Activated CD8-positive, alpha-beta T cell treated with anti-CD3 and anti-CD28 coated beads, Interleukin-2, amount 10 ng/mL, durations not matched to agents 7 days and 5 days (primary cell): Measurements from ENCODE around the gene SCP2. TPM values are rescaled to one million over a fixed set of nuclear protein-coding genes. Genes with fewer than 3 reads are reported as not detected.
A peak's percentile ranks its signal among the peaks of the same experiment; 100 is the strongest.

ENCODE experiments used
- ATAC-seq: fragments of 150-1000 bp; cut with Tn5 transposase; one replicate; pipeline ENCODE4 v1.10.0; 2021; ENCODE audit warnings: moderate library complexity
- CTCF ChIA-PET: fragments of 350-600 bp; sonication (Branson Sonifier 250); formaldehyde crosslinking; loops from one replicate; lab custom pipeline; 2021; ENCODE audit warnings: antibody characterized with exemption; lab: Charles Lee
- POLR2A ChIA-PET: fragments of 350-600 bp; sonication (Branson Sonifier 250); formaldehyde crosslinking; loops from one replicate; lab custom pipeline; 2021; ENCODE audit warnings: antibody characterized with exemption; lab: Charles Lee
- DNase-seq: peaks from one replicate; pipeline ENCODE4 v3.0.0-alpha.2; 2020
- H3K27ac Mint-ChIP-seq: one replicate; pipeline ENCODE4 v1.8.0; 2021; ENCODE audit warnings: mild to moderate bottlenecking, mixed read lengths
- H3K27me3 Mint-ChIP-seq: one replicate; pipeline ENCODE4 v1.8.0; 2021; ENCODE audit warnings: low read depth, mixed read lengths
- H3K36me3 Mint-ChIP-seq: one replicate; pipeline ENCODE4 v1.8.0; 2021; ENCODE audit warnings: low read depth, mixed read lengths
- H3K4me1 Mint-ChIP-seq: one replicate; pipeline ENCODE4 v1.8.0; 2021; ENCODE audit warnings: low read depth, mixed read lengths
- H3K4me3 Mint-ChIP-seq: one replicate; pipeline ENCODE4 v1.8.0; 2021; ENCODE audit warnings: mild to moderate bottlenecking, mixed read lengths
- H3K9me3 Mint-ChIP-seq: one replicate; pipeline ENCODE4 v1.8.0; 2022; ENCODE audit warnings: mixed read lengths; ENCODE audit not compliant: insufficient read depth
- total RNA-seq, 2 experiments: library from RNA; stranded (reverse); gene quantifications; one replicate each; pipeline ENCODE4 v1.2.3, GENCODE V29; 2021

Gene SCP2
- total RNA-seq, 2 experiments from 2014 or later = 87.2 to 95.9 TPM

DNA sequence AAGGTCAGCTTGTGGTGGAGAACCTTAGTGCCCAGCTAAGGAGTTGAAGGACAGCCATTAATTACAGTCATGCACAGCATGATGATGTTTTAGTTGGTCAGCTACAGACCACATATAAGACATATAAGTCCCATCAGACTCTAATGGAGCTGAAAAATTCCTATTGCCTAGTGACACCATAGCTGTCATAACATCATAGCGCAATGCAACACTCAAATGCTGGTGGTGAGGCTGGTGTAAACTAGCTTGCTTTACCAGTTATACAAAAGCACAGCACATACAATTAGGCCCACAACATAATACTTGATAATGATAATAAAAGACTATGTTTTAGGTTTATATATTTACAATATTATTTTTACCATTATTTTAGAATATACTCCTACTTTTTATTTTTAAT lies 9.5 kb upstream of the SCP2 start:
- no peaks in the 10 kb centered on the region for H3K9me3 Mint-ChIP-seq
- H3K27ac Mint-ChIP-seq = no peak overlapping the region
- H3K27me3 Mint-ChIP-seq = no peaks in the 10 kb centered on the region
- H3K4me3 Mint-ChIP-seq = no peak overlapping the region
- no peak for ATAC-seq
- POLR2A ChIA-PET = interaction anchor here (1.0 kb wide), 1 partner anchor 268 kb away, joined by 4 read pairs; no protein-coding TSS in a partner anchor
- H3K4me1 Mint-ChIP-seq = peaks cover 26% of the 10 kb centered on the region
- no peak for DNase-seq
- CTCF ChIA-PET = interaction anchor here (0.8 to 2.4 kb wide), 2 partner anchors 13 to 268 kb away, joined by 3 to 11 read pairs; no protein-coding TSS in a partner anchor
- no peaks in the 10 kb centered on the region for H3K36me3 Mint-ChIP-seq

DNA sequence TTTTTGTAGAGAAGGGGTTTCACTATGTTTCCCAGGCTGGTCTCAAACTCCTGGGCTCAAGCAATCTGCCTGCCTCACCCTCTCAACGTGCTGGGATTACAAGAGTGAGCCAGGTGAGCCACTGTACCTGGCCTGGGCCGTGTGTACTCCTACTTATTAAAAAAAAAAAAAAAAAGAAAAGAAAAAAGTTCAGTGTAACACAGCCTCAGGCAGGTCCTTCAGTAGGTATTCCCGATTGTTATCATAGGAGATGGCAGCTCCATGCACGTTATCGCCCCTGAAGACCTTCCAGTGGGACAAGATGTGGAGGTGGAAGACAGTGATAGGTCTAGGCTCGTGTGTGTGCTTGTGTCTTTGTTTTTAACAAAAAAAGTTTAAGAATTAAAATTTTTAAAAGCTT lies 8.9 kb upstream of the SCP2 start:
- ChIA-PET CTCF (interaction anchor here (2.4 kb wide), 1 partner anchor 14 kb away, joined by 11 read pairs; no protein-coding TSS in a partner anchor), POLR2A (interaction anchor here (0.9 kb wide), 1 partner anchor 9 kb away, joined by 3 read pairs; the partner anchor contains the start of gene SCP2)
- ATAC-seq (no peak), DNase-seq (no peak)
- Mint-ChIP-seq H3K9me3 (no peaks in the 10 kb centered on the region), H3K36me3 (no peaks in the 10 kb centered on the region), H3K27me3 (no peaks in the 10 kb centered on the region), H3K4me3 (no peak overlapping the region), H3K4me1 (peaks cover 27% of the 10 kb centered on the region), H3K27ac (no peak overlapping the region)

DNA sequence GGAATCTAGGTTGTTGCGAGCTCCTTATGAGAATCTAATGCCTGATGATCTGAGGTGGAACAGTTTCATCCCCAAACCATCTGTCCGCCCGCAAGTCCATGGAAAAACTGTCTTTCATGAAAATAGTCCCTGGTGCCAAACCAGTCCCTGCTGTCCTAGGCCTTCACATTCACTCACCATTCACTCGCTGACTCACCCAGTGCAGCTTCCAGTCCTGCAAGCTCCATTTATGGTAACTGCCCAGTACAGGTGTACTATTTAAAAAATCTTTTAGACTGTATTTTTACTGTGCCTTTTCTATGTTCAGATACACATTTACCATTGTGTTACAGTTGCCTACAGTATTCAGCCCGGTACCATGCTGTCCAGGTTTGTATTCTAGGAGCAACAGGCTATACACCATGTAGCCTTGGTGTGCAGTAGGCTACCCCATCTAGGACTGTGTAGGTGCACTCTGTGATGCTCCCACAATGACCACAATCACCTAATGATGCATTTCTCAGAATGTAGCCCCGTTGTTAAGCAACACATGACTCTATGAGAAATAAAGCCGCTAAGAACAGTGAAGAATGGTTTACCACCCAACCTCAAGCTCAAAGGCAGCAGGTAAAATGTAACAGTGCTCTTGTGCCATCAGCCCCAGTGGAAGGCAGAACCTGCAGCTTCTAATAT lies 7.9 kb upstream of the SCP2 start:
- H3K9me3 Mint-ChIP-seq = no peaks in the 10 kb centered on the region
- ChIA-PET POLR2A (interaction anchor here (0.6 to 0.9 kb wide), 2 partner anchors 8 to 277 kb away, joined by 3 read pairs; partner anchors contain the start of gene SCP2), CTCF (no interaction called here)
- peak overlapping the region; percentile 30 for H3K27ac Mint-ChIP-seq
- DNase-seq = peak; percentile 33
- no peaks in the 10 kb centered on the region for H3K36me3 Mint-ChIP-seq
- peak; percentile 22 for ATAC-seq
- H3K27me3 Mint-ChIP-seq = no peaks in the 10 kb centered on the region
- no peak overlapping the region for H3K4me3 Mint-ChIP-seq
- peaks cover 27% of the 10 kb centered on the region for H3K4me1 Mint-ChIP-seq

DNA sequence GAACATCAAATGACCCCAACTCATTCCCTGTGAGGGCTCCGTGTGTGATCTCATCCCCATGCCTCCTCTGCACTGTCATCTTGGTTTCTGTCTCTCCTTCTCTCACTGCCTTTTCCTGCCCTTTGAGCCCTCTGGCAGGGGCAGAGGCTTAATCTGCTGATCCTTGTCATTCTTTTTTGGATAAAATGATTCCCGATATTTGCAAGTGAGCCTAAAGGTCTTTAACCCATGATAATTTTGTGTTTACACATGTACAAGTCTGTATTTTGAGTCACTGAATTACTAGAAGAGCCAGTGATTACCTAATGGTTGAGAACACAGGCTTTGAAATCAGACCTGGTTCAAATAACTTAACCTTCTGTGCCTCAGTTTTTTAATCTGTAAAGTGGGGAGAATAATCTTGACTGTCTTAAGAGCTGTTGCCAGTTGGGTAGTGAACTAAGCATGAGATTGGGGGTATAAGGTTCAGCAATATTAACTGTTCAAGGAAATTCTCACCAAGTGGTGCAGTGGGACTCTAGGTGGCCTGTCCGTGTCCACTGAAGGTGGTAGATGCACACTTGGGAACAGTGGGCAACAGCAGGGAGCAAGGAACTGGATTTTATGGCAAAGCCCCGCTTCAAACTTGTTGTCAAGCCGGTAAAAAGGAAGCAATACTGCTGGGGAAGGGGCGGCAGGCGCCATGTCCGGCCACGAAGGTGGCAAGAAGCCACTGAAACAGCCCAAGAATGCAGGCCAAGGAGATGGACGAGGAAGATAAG lies 7.2 kb upstream of the SCP2 start:
- peak overlapping the region; percentile 12 for H3K4me3 Mint-ChIP-seq
- H3K27ac Mint-ChIP-seq = peak overlapping the region; percentile 30
- ATAC-seq (no peak), DNase-seq (no peak)
- H3K4me1 Mint-ChIP-seq = peaks cover 27% of the 10 kb centered on the region
- H3K27me3 Mint-ChIP-seq = no peaks in the 10 kb centered on the region
- no peaks in the 10 kb centered on the region for H3K36me3 Mint-ChIP-seq
- no peaks in the 10 kb centered on the region for H3K9me3 Mint-ChIP-seq
- CTCF ChIA-PET = interaction anchor here (1.1 kb wide), 1 partner anchor 15 kb away, joined by 3 read pairs; no protein-coding TSS in a partner anchor
- POLR2A ChIA-PET = no interaction called here

DNA sequence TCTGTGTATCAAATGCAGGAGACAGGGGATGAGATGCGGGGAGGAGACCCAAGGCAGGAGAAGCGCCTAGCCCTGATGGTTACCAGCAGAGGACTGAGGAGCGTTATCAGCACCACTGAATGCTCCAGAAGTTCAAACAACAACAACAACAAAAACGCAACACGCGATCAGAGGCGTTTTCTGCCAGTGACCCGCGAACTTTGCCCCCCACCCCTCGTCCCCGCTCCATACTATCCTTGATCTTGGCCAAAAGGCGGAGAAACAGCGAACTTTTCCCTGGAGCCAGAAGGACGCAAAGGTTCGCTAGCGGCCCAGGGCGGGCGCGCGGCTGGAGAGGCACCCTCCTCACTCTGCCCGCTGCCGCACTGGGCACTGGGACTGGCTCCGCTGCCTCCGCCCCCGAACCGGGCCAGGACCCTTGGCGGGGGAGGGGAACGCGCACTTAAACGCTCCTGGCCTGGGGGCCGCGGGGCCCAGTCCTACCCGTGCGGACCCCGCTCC lies 6.2 kb upstream of the SCP2 start:
- Mint-ChIP-seq H3K4me1 (peaks cover 27% of the 10 kb centered on the region), H3K9me3 (no peaks in the 10 kb centered on the region), H3K36me3 (no peaks in the 10 kb centered on the region), H3K4me3 (peak overlapping the region; percentile 78), H3K27ac (no peak overlapping the region), H3K27me3 (no peaks in the 10 kb centered on the region)
- POLR2A ChIA-PET = interaction anchor here (1.0 to 1.5 kb wide), 3 partner anchors 22 to 94 kb away, joined by 3 to 5 read pairs (median 4); partner anchors contain the start of gene ZYG11A
- CTCF ChIA-PET = interaction anchor here (0.8 to 2.0 kb wide), 14 partner anchors 11 to 1057 kb away, joined by 3 to 10 read pairs (median 4); no protein-coding TSS in a partner anchor
- no peak for DNase-seq
- ATAC-seq = no peak

DNA sequence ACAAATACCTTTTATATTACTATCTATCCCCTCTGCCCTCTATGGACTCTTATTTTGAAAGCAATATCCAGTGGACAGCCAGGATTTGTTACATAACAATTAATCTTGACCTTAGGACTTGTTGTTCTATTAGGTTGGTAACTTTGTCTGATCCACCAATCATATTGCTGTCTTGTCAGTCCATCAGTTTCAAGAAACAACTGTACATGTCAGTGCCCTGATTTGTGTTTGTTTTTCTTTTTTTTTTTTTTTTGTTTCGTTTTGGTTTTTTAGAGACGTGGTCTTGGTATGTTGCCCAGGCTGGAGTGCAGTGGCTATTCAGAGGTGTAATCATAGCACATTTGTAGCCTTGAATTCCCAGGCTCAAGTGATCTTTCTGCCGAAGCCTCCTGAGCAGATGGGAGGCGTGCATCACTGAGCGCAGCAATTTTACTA lies 1.5 kb upstream of the SCP2 start:
- Mint-ChIP-seq H3K9me3 (no peaks in the 10 kb centered on the region), H3K4me1 (peaks cover 25% of the 10 kb centered on the region), H3K36me3 (peaks cover 2% of the 10 kb centered on the region), H3K27ac (no peak overlapping the region), H3K4me3 (no peak overlapping the region), H3K27me3 (no peaks in the 10 kb centered on the region)
- DNase-seq (no peak), ATAC-seq (no peak)
- CTCF ChIA-PET = no interaction called here
- POLR2A ChIA-PET = no interaction called here

DNA sequence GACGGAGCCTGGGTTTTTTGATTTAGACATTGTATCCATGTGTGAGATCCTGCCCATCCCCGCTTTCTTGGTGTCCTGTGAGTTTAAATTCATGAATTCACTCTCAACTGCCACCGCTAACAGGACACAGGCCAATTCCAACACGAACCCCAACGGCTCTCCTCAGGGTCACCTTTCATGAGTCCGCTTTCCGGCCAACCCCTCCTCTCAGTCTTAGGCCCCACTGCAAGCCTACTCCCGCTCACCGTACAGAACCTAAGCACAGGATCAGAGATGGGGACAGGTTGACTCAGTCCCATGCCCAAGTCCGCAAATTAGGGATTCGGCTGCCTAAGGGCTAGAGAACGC lies 238 bp upstream of the SCP2 start:
- H3K36me3 Mint-ChIP-seq = peaks cover 2% of the 10 kb centered on the region
- H3K9me3 Mint-ChIP-seq = no peaks in the 10 kb centered on the region
- ATAC-seq (no peak), DNase-seq (no peak)
- H3K4me1 Mint-ChIP-seq = peaks cover 19% of the 10 kb centered on the region
- ChIA-PET POLR2A (interaction anchor here (1.0 kb wide), 1 partner anchor 8 kb away, joined by 3 read pairs; no protein-coding TSS in a partner anchor), CTCF (no interaction called here)
- H3K4me3 Mint-ChIP-seq = peak overlapping the region; percentile 79
- no peak overlapping the region for H3K27ac Mint-ChIP-seq
- no peaks in the 10 kb centered on the region for H3K27me3 Mint-ChIP-seq

DNA sequence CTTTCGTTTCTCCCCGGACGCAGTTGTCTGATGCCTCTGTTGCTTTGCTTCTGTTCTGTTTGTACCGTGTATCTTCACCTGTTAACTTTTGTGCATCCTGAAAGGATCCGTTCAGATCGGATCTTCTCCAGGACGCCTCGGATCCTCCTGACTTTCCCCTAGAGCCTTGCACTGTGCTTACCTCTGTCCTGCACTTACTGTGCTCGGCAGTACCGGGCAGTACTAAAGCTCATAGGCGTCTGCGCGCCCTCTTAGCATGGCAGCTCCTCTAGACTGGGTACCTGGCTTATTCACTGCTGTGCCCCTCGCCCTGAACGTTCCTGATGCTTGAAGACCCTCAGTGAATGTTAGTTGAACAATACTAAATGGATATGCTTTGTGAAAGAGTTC lies 934 bp downstream of the SCP2 start:
- H3K27me3 Mint-ChIP-seq = no peaks in the 10 kb centered on the region
- H3K27ac Mint-ChIP-seq = peak overlapping the region; percentile 60
- peaks cover 2% of the 10 kb centered on the region for H3K36me3 Mint-ChIP-seq
- ChIA-PET CTCF (no interaction called here), POLR2A (interaction anchor here (0.7 kb wide), 1 partner anchor 180 kb away, joined by 3 read pairs; no protein-coding TSS in a partner anchor)
- H3K4me1 Mint-ChIP-seq = peaks cover 15% of the 10 kb centered on the region
- peak overlapping the region; percentile 79 for H3K4me3 Mint-ChIP-seq
- DNase-seq = no peak
- ATAC-seq = peak; percentile 18
- no peaks in the 10 kb centered on the region for H3K9me3 Mint-ChIP-seq

DNA sequence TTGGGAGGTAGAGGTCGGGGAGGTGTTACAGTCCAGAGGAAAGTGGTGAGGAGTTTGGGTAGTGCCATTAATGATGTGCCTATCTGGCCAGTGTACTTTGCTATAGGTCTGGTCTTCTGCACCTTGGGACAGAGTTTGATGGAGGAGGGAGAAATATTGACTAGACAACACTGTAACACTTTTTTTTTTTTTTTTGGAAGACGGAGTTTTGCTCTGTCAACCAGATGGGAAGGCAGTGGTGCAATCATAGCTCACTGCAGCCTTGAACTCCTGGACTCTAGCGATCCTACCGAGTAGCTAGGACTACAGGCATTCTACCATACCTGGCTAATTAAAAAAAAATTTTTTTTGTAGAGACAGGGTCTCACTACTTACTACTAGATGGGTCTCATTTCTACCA lies 1.9 kb downstream of the SCP2 start:
- ChIA-PET CTCF (no interaction called here), POLR2A (no interaction called here)
- H3K4me1 Mint-ChIP-seq = peaks cover 15% of the 10 kb centered on the region
- no peaks in the 10 kb centered on the region for H3K9me3 Mint-ChIP-seq
- H3K4me3 Mint-ChIP-seq = no peak overlapping the region
- H3K36me3 Mint-ChIP-seq = peaks cover 2% of the 10 kb centered on the region
- no peak for ATAC-seq
- no peaks in the 10 kb centered on the region for H3K27me3 Mint-ChIP-seq
- no peak overlapping the region for H3K27ac Mint-ChIP-seq
- no peak for DNase-seq

DNA sequence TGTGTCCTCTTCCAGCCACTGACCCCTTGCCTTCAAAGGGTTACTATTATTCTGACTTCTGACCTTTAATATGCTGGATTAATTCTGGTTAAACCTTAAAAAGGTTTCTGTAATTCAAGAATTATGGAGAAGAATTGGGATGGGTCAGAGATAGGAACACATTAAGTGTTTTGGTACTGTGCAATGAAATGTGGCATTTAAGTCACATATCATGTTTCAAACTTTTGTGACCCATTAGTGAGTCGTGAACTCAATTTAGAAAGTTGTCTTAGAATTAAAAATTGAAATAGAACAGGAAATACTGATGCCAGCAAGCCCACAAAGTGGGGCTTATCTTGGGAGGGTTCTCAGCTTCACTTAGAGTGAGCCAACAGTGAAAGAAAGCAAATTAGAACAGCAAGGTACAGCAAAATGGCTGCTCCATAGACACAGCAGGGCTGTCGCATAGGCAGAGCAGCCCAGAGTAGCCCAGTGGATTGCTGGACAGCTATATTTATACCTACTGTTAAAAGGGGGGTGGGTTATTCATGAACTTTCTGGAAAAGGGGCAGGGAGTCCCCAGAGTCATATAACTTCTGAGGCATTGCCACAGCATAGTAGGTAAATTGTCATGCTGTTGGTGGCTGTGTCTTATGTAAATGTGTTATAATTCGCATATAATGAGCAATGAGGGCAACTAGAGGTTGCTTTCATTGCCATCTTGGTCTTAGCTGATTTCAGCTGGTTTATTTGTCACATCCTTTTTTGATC lies 10.5 kb downstream of the SCP2 start:
- no peaks in the 10 kb centered on the region for H3K9me3 Mint-ChIP-seq
- no peak overlapping the region for H3K27ac Mint-ChIP-seq
- ChIA-PET CTCF (no interaction called here), POLR2A (no interaction called here)
- ATAC-seq = no peak
- no peak overlapping the region for H3K4me3 Mint-ChIP-seq
- H3K36me3 Mint-ChIP-seq = no peaks in the 10 kb centered on the region
- no peak for DNase-seq
- H3K4me1 Mint-ChIP-seq = no peaks in the 10 kb centered on the region
- no peaks in the 10 kb centered on the region for H3K27me3 Mint-ChIP-seq

DNA sequence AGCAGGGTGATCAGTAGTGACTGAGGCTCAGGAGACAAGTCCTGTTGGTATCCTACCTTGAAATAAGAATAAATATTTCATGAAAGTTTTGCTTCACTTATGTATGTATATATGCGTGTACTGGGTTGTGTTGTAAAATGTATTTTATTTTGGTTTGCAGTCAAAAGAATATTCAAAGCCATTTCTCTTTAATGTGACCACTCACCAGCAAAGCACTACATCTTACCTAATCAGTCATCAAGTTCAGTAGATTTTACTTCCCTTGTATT lies 11.0 kb downstream of the SCP2 start:
- Mint-ChIP-seq H3K36me3 (no peaks in the 10 kb centered on the region), H3K27ac (no peak overlapping the region), H3K4me3 (no peak overlapping the region), H3K9me3 (no peaks in the 10 kb centered on the region), H3K4me1 (no peaks in the 10 kb centered on the region), H3K27me3 (no peaks in the 10 kb centered on the region)
- ATAC-seq (no peak), DNase-seq (no peak)
- ChIA-PET CTCF (no interaction called here), POLR2A (no interaction called here)
